Kidney (tissue), 14 donors: ENCODE data around the gene MYH6. TPM values are rescaled to one million over a fixed set of nuclear protein-coding genes. Genes with fewer than 3 reads are reported as not detected.

Experiments
- DNase-seq, 5 donors: peaks; one replicate each; pipeline ENCODE4 v3.0.0-alpha.2; 2013 to 2020
- FAIRE-seq: peaks from 2 replicates; lab custom pipeline; 2012; peaks lifted over from hg19 to GRCh38; lab: Jason Lieb, UNC
- H3K27ac ChIP-seq, 2 donors: one replicate each; pipeline ENCODE4 v1.7.0; 2013; ENCODE audit warnings: low read depth in 2 of 2, low read length in 2 of 2, inconsistent platforms in 1 of 2
- H3K27me3 ChIP-seq: one replicate; pipeline ENCODE4 v1.7.1; 2013; ENCODE audit warnings: low read length, inconsistent platforms; ENCODE audit not compliant: control insufficient read depth, insufficient read depth
- H3K36me3 ChIP-seq, 3 donors: one replicate each; pipeline versions ENCODE4 v1.7.0 to v1.7.1; 2013; ENCODE audit warnings: low read length in 3 of 3, control low read depth in 1 of 3, inconsistent platforms in 1 of 3; ENCODE audit not compliant: insufficient read depth in 3 of 3, control insufficient read depth in 2 of 3
- H3K4me1 ChIP-seq, 3 donors: one replicate each; pipeline versions ENCODE4 v1.7.0 to v1.7.1; 2013; ENCODE audit warnings: low read length in 3 of 3, inconsistent platforms in 1 of 3, low read depth in 1 of 3; ENCODE audit not compliant: control insufficient read depth in 2 of 3, insufficient read depth in 2 of 3
- H3K4me3 ChIP-seq, 3 donors: one replicate each; pipeline versions ENCODE4 v1.7.0 to v1.8.1; 2013; ENCODE audit warnings: low read length in 3 of 3, control low read depth in 1 of 3, inconsistent platforms in 1 of 3
- H3K9ac ChIP-seq, 3 donors: one replicate each; pipeline versions ENCODE4 v1.7.0 to v1.7.1; 2013; ENCODE audit warnings: low read length in 3 of 3, control low read depth in 1 of 3, inconsistent platforms in 1 of 3
- H3K9me3 ChIP-seq, 3 donors: one replicate each; pipeline versions ENCODE4 v1.7.0 to v1.7.1; 2013; ENCODE audit warnings: low read length in 3 of 3, control low read depth in 1 of 3, inconsistent platforms in 1 of 3; ENCODE audit not compliant: control insufficient read depth in 2 of 3, insufficient read depth in 1 of 3
- intact Hi-C: fragments of 100-400 bp; cut with DNase I; formaldehyde crosslinking; loops from one replicate; pipeline ENCODE4 v1.11.1; 2022
- microRNA-seq: library from miRNA; unstranded; fragments of <30 nt; microRNA quantifications from one replicate; pipeline ENCODE4 v1.2.0, GENCODE V29; 2020
- polyA plus RNA-seq: library from polyadenylated mRNA; stranded (reverse); fragments of 350-450 nt; fragmentation: Illumina TruSeq; extraction: RNeasy Lipid Tissue Mini Kit (QIAGEN cat#74804); gene quantifications from one replicate; pipeline ENCODE4 v1.2.3, GENCODE V29; 2014; ENCODE audit warnings: low read depth, low replicate concordance; ENCODE audit not compliant: insufficient read depth
- total RNA-seq: library from RNA; stranded (reverse); fragmentation: NEBNext Ultra II Directional; extraction: Animal tissue kit (Norgen Biotek cat#: 25700); gene quantifications from one replicate; pipeline ENCODE4 v1.2.1, GENCODE V29; 2021
- TF ChIP-seq, protein P1 (sequence below): IDR thresholded peaks from 3 replicates; pipeline ENCODE4 v1.5.1; 2012; ENCODE audit warnings: mild to moderate bottlenecking, moderate library complexity, borderline replicate concordance; ENCODE audit not compliant: insufficient read depth; ENCODE audit errors: extremely low read depth
- donor health status: control.
- donor health status: control.
- donor health status: control.
- donor health status: control.
- donor health status: control.
- donor health status: DM: yes; HTN: yes; CAD: no.
- donor health status: Normal renal cell carcinoma (clear cell type).

MYH6 gene
- total and polyA plus RNA-seq, 2 donors from 2014 or later, result 0.03 to 0.13 TPM

DNA sequence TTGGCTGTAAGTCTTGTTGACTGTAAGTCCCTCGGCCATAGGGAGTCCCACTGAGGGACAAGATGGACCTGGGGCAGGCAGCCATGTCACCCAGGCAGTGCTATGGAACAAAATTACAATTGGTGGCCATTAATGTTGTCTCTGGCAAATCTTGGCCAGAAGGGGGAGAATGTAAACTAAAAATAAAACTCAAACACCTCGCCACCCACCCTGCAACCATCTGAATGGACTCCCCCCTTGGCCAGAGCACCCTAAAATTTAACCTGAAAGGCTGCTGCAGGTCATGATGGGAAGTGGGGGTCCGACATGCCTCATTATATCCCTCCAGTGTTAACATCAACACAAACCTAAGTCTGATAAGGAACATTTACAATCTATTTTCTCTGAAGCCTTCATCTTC, 63.6 kb downstream of the MYH6 start:
- Histone ChIP-seq H3K36me3 (no peaks in the 10 kb centered on the region), H3K27me3 (no peaks in the 10 kb centered on the region), H3K4me1 (no peaks in the 10 kb centered on the region), H3K9ac (no peak overlapping the region), H3K27ac (no peak overlapping the region), H3K9me3 (no peaks in the 10 kb centered on the region), H3K4me3 (no peak overlapping the region)
- TF ChIP-seq, protein P1, sequence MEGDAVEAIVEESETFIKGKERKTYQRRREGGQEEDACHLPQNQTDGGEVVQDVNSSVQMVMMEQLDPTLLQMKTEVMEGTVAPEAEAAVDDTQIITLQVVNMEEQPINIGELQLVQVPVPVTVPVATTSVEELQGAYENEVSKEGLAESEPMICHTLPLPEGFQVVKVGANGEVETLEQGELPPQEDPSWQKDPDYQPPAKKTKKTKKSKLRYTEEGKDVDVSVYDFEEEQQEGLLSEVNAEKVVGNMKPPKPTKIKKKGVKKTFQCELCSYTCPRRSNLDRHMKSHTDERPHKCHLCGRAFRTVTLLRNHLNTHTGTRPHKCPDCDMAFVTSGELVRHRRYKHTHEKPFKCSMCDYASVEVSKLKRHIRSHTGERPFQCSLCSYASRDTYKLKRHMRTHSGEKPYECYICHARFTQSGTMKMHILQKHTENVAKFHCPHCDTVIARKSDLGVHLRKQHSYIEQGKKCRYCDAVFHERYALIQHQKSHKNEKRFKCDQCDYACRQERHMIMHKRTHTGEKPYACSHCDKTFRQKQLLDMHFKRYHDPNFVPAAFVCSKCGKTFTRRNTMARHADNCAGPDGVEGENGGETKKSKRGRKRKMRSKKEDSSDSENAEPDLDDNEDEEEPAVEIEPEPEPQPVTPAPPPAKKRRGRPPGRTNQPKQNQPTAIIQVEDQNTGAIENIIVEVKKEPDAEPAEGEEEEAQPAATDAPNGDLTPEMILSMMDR, result no peak
- no peak for FAIRE-seq
- intact Hi-C loops, result no loop called here
- DNase-seq, result no peak

DNA sequence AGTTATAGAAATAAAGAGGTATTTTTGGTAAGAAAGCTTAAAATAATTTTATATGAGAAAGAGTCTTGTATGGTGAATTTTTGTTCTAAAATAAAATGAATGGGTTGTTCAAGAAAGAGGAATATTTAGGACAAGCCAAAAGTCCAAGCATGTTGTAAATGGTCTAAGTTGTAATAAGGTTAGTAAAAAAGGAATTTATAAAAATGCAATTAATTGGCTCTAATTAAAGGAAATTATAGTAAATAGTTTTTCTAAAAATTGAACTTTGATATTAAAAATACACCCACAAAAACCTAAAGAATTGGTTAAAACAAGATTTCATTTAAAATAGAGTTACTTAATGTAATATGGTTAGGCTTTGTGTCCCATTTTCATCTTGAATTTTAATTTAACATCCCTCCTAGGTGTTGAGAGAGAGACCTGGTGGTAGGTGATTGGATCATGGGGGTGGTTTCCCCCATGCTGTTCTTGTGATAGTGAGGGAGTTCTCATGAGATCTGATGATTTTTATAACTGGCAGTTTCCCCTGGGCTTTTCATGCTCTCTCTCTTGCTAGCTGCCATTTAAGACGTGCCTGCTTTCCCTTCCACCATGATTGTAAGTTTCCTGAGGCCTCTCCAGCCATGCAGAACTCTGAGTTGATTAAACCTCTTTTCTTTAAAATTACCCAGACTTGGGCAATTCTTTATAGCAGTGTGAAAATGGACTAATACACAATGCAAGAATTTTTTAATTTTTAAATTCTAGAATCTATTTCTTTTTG, 68.4 kb downstream of the MYH6 start:
- intact Hi-C loops, result no loop called here
- Histone ChIP-seq H3K27ac (no peak overlapping the region), H3K36me3 (no peaks in the 10 kb centered on the region), H3K9ac (no peak overlapping the region), H3K4me1 (no peaks in the 10 kb centered on the region), H3K9me3 (no peaks in the 10 kb centered on the region), H3K27me3 (no peaks in the 10 kb centered on the region), H3K4me3 (no peak overlapping the region)
- FAIRE-seq (peak; percentile 23), DNase-seq (no peak)
- TF ChIP-seq, protein P1, result no peak

DNA sequence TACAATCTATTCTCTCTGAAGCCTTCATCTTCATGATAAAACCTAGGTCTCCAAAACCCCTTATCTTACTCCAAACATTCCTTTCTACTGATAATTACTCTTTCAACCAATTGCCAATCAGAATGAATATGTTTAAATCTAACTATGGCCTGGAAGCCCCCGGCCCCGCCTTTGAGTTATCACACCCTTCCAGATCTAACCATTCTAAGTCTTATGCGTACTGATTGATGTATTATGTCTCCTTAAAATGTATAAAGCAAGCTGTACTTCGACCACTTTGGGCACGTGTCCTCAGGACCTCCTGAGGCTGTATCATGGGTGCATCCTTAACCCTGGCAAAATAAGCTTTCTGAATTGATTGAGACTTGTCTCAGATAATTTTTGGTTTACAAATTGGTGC, 72.5 kb downstream of the MYH6 start:
- H3K4me1 ChIP-seq, result no peaks in the 10 kb centered on the region
- no peaks in the 10 kb centered on the region for H3K36me3 ChIP-seq
- no peak for FAIRE-seq
- H3K9ac ChIP-seq, result no peak overlapping the region
- no peak overlapping the region for H3K4me3 ChIP-seq
- no peak for DNase-seq
- intact Hi-C loops, result no loop called here
- no peak overlapping the region for H3K27ac ChIP-seq
- no peaks in the 10 kb centered on the region for H3K9me3 ChIP-seq
- no peaks in the 10 kb centered on the region for H3K27me3 ChIP-seq
- TF ChIP-seq, protein P1, result no peak

Small RNA genes lying within 50 kb of the gene (microRNA-seq; reads per million reads assigned to microRNA genes)
- gene MIR208A (not detected), gene MIR208B (not detected)

Other genes with a start within 250 kb of the MYH6 start
- gene SLC7A8, start 224.6 kb downstream of the MYH6 start, total RNA-seq, result 22.9 TPM
- gene SLC7A8, start 224.6 kb downstream of the MYH6 start, polyA plus RNA-seq, result 210 TPM
- not detected for gene RNF212B, start 170.3 kb downstream of the MYH6 start, total RNA-seq
- 2.8 TPM for gene RNF212B, start 170.3 kb downstream of the MYH6 start, polyA plus RNA-seq
- gene HOMEZ, start 122.1 kb downstream of the MYH6 start, total RNA-seq, result 14.8 TPM
- 18.5 TPM for gene HOMEZ, start 122.1 kb downstream of the MYH6 start, polyA plus RNA-seq
- 17.3 TPM for gene PPP1R3E, start 105.4 kb downstream of the MYH6 start, total RNA-seq
- gene PPP1R3E, start 105.4 kb downstream of the MYH6 start, polyA plus RNA-seq, result 22.8 TPM
- 43.6 TPM for gene BCL2L2, start 101.4 kb downstream of the MYH6 start, total RNA-seq
- gene BCL2L2, start 101.4 kb downstream of the MYH6 start, polyA plus RNA-seq, result 35.6 TPM
- 145 TPM for gene PABPN1, start 86.8 kb downstream of the MYH6 start, total RNA-seq
- 140 TPM for gene PABPN1, start 86.8 kb downstream of the MYH6 start, polyA plus RNA-seq
- 35.3 TPM for gene SLC22A17, start 55.4 kb downstream of the MYH6 start, total RNA-seq
- gene SLC22A17, start 55.4 kb downstream of the MYH6 start, polyA plus RNA-seq, result 61.2 TPM
- gene EFS, start 43.1 kb downstream of the MYH6 start, total RNA-seq, result 5.5 TPM
- gene EFS, start 43.1 kb downstream of the MYH6 start, polyA plus RNA-seq, result 5.6 TPM
- gene IL25, start 35.5 kb downstream of the MYH6 start, total RNA-seq, result not detected
- not detected for gene IL25, start 35.5 kb downstream of the MYH6 start, polyA plus RNA-seq
- 0.54 TPM for gene CMTM5, start 31.2 kb downstream of the MYH6 start, total RNA-seq
- gene CMTM5, start 31.2 kb downstream of the MYH6 start, polyA plus RNA-seq, result 1.1 TPM
- 0.06 TPM for gene MYH7, start 27.4 kb upstream of the MYH6 start, total RNA-seq
- gene MYH7, start 27.4 kb upstream of the MYH6 start, polyA plus RNA-seq, result 1.6 TPM
- 35.6 TPM for gene NGDN, start 61.4 kb upstream of the MYH6 start, total RNA-seq
- 37.6 TPM for gene NGDN, start 61.4 kb upstream of the MYH6 start, polyA plus RNA-seq
- 4.9 TPM for gene ZFHX2, start 143.5 kb upstream of the MYH6 start, total RNA-seq
- gene ZFHX2, start 143.5 kb upstream of the MYH6 start, polyA plus RNA-seq, result 6.1 TPM
- gene THTPA, start 148.0 kb upstream of the MYH6 start, total RNA-seq, result 24.4 TPM
- 38.4 TPM for gene THTPA, start 148.0 kb upstream of the MYH6 start, polyA plus RNA-seq
- gene AP1G2, start 159.5 kb upstream of the MYH6 start, total RNA-seq, result 123 TPM
- 56.7 TPM for gene AP1G2, start 159.5 kb upstream of the MYH6 start, polyA plus RNA-seq
- gene JPH4, start 170.5 kb upstream of the MYH6 start, total RNA-seq, result 7.0 TPM
- gene JPH4, start 170.5 kb upstream of the MYH6 start, polyA plus RNA-seq, result 3.6 TPM
- gene DHRS2, start 228.1 kb upstream of the MYH6 start, total RNA-seq, result 0.31 TPM
- gene DHRS2, start 228.1 kb upstream of the MYH6 start, polyA plus RNA-seq, result 2.4 TPM